Measurements from ENCODE around the gene PTTG1IP.

The PTTG1IP gene

GRCh38 chr21:44810779-44811178, 62.7 kb downstream of the PTTG1IP start:
- no peak for TF ChIP-seq CTCF (conservative IDR thresholded peaks at IDR 0.05; ENCODE audit: control insufficient read depth, insufficient read depth, low read depth, low read length)
- H3K4me3 ChIP-seq (ENCODE audit: control insufficient read depth, low read depth, low read length) = no peak overlapping the region
- DNase-seq (ENCODE audit: low read depth) = no peak

GRCh38 chr21:44805859-44806258, 67.6 kb downstream of the PTTG1IP start:
- DNase-seq (ENCODE audit: low read depth) = no peak
- TF ChIP-seq CTCF (conservative IDR thresholded peaks at IDR 0.05; ENCODE audit: control insufficient read depth, insufficient read depth, low read depth, low read length) = no peak
- no peak overlapping the region for H3K4me3 ChIP-seq (ENCODE audit: control insufficient read depth, low read depth, low read length)

GRCh38 chr21:44805226-44805625, 68.3 kb downstream of the PTTG1IP start:
- no peak for TF ChIP-seq CTCF (conservative IDR thresholded peaks at IDR 0.05; ENCODE audit: control insufficient read depth, insufficient read depth, low read depth, low read length)

GRCh38 chr21:44804762-44805161, 68.7 kb downstream of the PTTG1IP start:
- H3K4me3 ChIP-seq (ENCODE audit: control insufficient read depth, low read depth, low read length) = no peak overlapping the region
- no peak for TF ChIP-seq CTCF (conservative IDR thresholded peaks at IDR 0.05; ENCODE audit: control insufficient read depth, insufficient read depth, low read depth, low read length)
- no peak for DNase-seq (ENCODE audit: low read depth)

More at GRCh38 chr21:44805226-44805625, 68.3 kb downstream of the PTTG1IP start:
- H3K4me3 ChIP-seq (ENCODE audit: control insufficient read depth, low read depth, low read length) = no peak overlapping the region
- no peak for DNase-seq (ENCODE audit: low read depth)

- TF ChIP-seq CTCF (conservative IDR thresholded peaks at IDR 0.05; ENCODE audit: control insufficient read depth, insufficient read depth, low read depth, low read length) = no peak
- DNase-seq (ENCODE audit: low read depth) = no peak
- H3K4me3 ChIP-seq (ENCODE audit: control insufficient read depth, low read depth, low read length) = no peak overlapping the region
These were observed 69.8 kb downstream of the PTTG1IP start for GRCh38 chr21:44803651-44804050.

GRCh38 chr21:44802396-44803153, 70.9 kb downstream of the PTTG1IP start:
- no peak for TF ChIP-seq CTCF (conservative IDR thresholded peaks at IDR 0.05; ENCODE audit: control insufficient read depth, insufficient read depth, low read depth, low read length)
- no peak for DNase-seq (ENCODE audit: low read depth)
- H3K4me3 ChIP-seq (ENCODE audit: control insufficient read depth, low read depth, low read length) = peak overlapping the region; percentile 75

All from fibroblast of mammary gland (primary cell).